ENCODE measurements around the gene CCDC194. TPM values are rescaled to one million over a fixed set of nuclear protein-coding genes. Genes with fewer than 3 reads are reported as not detected.

The CCDC194 gene
- total RNA-seq, 4 donors from 2014 or later: not detected

GRCh38 chr19:17435218-17435617, 41.2 kb upstream of the CCDC194 start:
- Histone ChIP-seq H3K9me3 (no peaks in the 10 kb centered on the region), H3K4me3 (no peak overlapping the region), H3K27ac (no peak overlapping the region), H3K36me3 (no peaks in the 10 kb centered on the region), H3K27me3 (no peaks in the 10 kb centered on the region), H3K4me1 (no peaks in the 10 kb centered on the region)
- intact Hi-C loops (cut with DNase I; ENCODE audit: low total_unique reads): no loop called here
- no peak for DNase-seq
- in situ Hi-C loops (cut with MboI; ENCODE audit: low pct_ligation_motif_present in 1 of 4, low pct_unique_long_range_greater_than_20kb in 1 of 4, low sequenced_read_pairs in 3 of 4): no loop called here
- TF ChIP-seq POLR2A (IDR thresholded peaks at IDR 0.05) (no peak), EP300 (IDR thresholded peaks at IDR 0.05; ENCODE audit: low read depth) (no peak), POLR2AphosphoS5 (IDR thresholded peaks at IDR 0.05) (no peak), CTCF (IDR thresholded peaks at IDR 0.05) (no peak)
- WGBS, 2 donors (ENCODE audit: low coverage in 1 of 2): 74% methylated on average over 7 of the region's 7 CpGs; no CpG with 5 or more reads in 1 of the 2 donors

GRCh38 chr19:17431417-17431816, 37.4 kb upstream of the CCDC194 start:
- in situ Hi-C loops (cut with MboI; ENCODE audit: low pct_ligation_motif_present in 1 of 4, low pct_unique_long_range_greater_than_20kb in 1 of 4, low sequenced_read_pairs in 3 of 4): no loop called here
- TF ChIP-seq EP300 (IDR thresholded peaks at IDR 0.05; ENCODE audit: low read depth) (no peak), POLR2AphosphoS5 (IDR thresholded peaks at IDR 0.05) (no peak), CTCF (IDR thresholded peaks at IDR 0.05) (no peak), POLR2A (IDR thresholded peaks at IDR 0.05) (no peak)
- WGBS, 2 donors (ENCODE audit: low coverage in 1 of 2): 87 to 100% methylated on average over 1 to 7 of the region's 7 CpGs

GRCh38 chr19:17429641-17430113, 35.7 kb upstream of the CCDC194 start:
- Histone ChIP-seq H3K9me3 (no peaks in the 10 kb centered on the region), H3K27ac (no peak overlapping the region), H3K4me1 (peaks cover 0 to 3% (median 0%) of the 10 kb centered on the region in 4 donors), H3K4me3 (no peak overlapping the region), H3K27me3 (no peaks in the 10 kb centered on the region), H3K36me3 (no peaks in the 10 kb centered on the region)
- in situ Hi-C loops (cut with MboI; ENCODE audit: low pct_ligation_motif_present in 1 of 4, low pct_unique_long_range_greater_than_20kb in 1 of 4, low sequenced_read_pairs in 3 of 4): no loop called here
- intact Hi-C loops (cut with DNase I; ENCODE audit: low total_unique reads): no loop called here
- TF ChIP-seq EP300 (IDR thresholded peaks at IDR 0.05; ENCODE audit: low read depth) (no peak), POLR2A (IDR thresholded peaks at IDR 0.05) (no peak), POLR2AphosphoS5 (IDR thresholded peaks at IDR 0.05) (no peak), CTCF (IDR thresholded peaks at IDR 0.05) (no peak)
- 81 to 86% methylated on average over 7 to 17 of the region's 17 CpGs for WGBS, 2 donors (ENCODE audit: low coverage in 1 of 2)
- no peak for DNase-seq

More at GRCh38 chr19:17431417-17431816, 37.4 kb upstream of the CCDC194 start:
- Histone ChIP-seq H3K9me3 (no peaks in the 10 kb centered on the region), H3K4me1 (no peaks in the 10 kb centered on the region), H3K4me3 (no peak overlapping the region), H3K27ac (no peak overlapping the region), H3K27me3 (no peaks in the 10 kb centered on the region), H3K36me3 (no peaks in the 10 kb centered on the region)
- intact Hi-C loops (cut with DNase I; ENCODE audit: low total_unique reads): no loop called here
- DNase-seq: no peak

GRCh38 chr19:17424743-17425365, 30.9 kb upstream of the CCDC194 start:
- intact Hi-C loops (cut with DNase I; ENCODE audit: low total_unique reads) (no loop called here), in situ Hi-C loops (cut with MboI; ENCODE audit: low pct_ligation_motif_present in 1 of 4, low pct_unique_long_range_greater_than_20kb in 1 of 4, low sequenced_read_pairs in 3 of 4) (no loop called here)
- Histone ChIP-seq H3K9me3 (no peaks in the 10 kb centered on the region), H3K4me3 (no peak overlapping the region), H3K36me3 (no peaks in the 10 kb centered on the region), H3K4me1 (peaks cover 0 to 9% (median 7%) of the 10 kb centered on the region in 4 donors), H3K27me3 (no peaks in the 10 kb centered on the region), H3K27ac (no peak overlapping the region)
- WGBS, 2 donors (ENCODE audit: low coverage in 1 of 2): 35 to 75% methylated on average over 2 to 26 of the region's 27 CpGs
- no peak for DNase-seq
- no peak for TF ChIP-seq POLR2A (IDR thresholded peaks at IDR 0.05)
- peak in 2 of 5 experiments; percentile 23 to 24 for TF ChIP-seq CTCF (IDR thresholded peaks at IDR 0.05)
